Ishikawa (cell line): ENCODE results near the gene BBLN.

ENCODE experiments used
- CEBPB ChIP-seq: IDR thresholded peaks from 2 replicates; pipeline ENCODE4 v1.6.1; 2012
- CREB1 ChIP-seq: IDR thresholded peaks from 2 replicates; pipeline ENCODE4 v1.6.1; 2012; ENCODE audit warnings: low read depth
- EGR1 ChIP-seq: IDR thresholded peaks from 2 replicates; pipeline ENCODE4 v1.6.1; 2012
- EP300 ChIP-seq: IDR thresholded peaks from 2 replicates; pipeline ENCODE4 v1.6.1; 2012; ENCODE audit warnings: borderline replicate concordance
- FOXM1 ChIP-seq: IDR thresholded peaks from 2 replicates; pipeline ENCODE4 v1.6.1; 2012; ENCODE audit warnings: low read depth, borderline replicate concordance
- MAX ChIP-seq: IDR thresholded peaks from 2 replicates; pipeline ENCODE4 v1.6.1; 2012
- NFIC ChIP-seq: IDR thresholded peaks from 2 replicates; pipeline ENCODE4 v1.6.1; 2012
- RAD21 ChIP-seq: IDR thresholded peaks from 2 replicates; pipeline ENCODE4 v1.6.1; 2012; ENCODE audit warnings: low read depth
- TAF1 ChIP-seq: IDR thresholded peaks from 2 replicates; pipeline ENCODE4 v1.6.1; 2012; ENCODE audit warnings: low read depth, mild to moderate bottlenecking
- TCF12 ChIP-seq: IDR thresholded peaks from 2 replicates; pipeline ENCODE4 v1.6.1; 2012; ENCODE audit warnings: low read depth
- TEAD4 ChIP-seq: IDR thresholded peaks from 2 replicates; pipeline ENCODE4 v1.6.1; 2012
- YY1 ChIP-seq: IDR thresholded peaks from 2 replicates; pipeline ENCODE4 v1.6.1; 2012; ENCODE audit warnings: low read depth
- ZBTB7A ChIP-seq: IDR thresholded peaks from 2 replicates; pipeline ENCODE4 v1.6.1; 2012; ENCODE audit warnings: low read depth
- TF ChIP-seq, protein P1 (sequence below): IDR thresholded peaks from 2 replicates; pipeline ENCODE4 v1.6.1; 2012; ENCODE audit warnings: low read depth, mild to moderate bottlenecking
- TF ChIP-seq, protein P2 (sequence below): IDR thresholded peaks from 2 replicates; pipeline ENCODE4 v1.6.1; 2012

The BBLN gene

DNA sequence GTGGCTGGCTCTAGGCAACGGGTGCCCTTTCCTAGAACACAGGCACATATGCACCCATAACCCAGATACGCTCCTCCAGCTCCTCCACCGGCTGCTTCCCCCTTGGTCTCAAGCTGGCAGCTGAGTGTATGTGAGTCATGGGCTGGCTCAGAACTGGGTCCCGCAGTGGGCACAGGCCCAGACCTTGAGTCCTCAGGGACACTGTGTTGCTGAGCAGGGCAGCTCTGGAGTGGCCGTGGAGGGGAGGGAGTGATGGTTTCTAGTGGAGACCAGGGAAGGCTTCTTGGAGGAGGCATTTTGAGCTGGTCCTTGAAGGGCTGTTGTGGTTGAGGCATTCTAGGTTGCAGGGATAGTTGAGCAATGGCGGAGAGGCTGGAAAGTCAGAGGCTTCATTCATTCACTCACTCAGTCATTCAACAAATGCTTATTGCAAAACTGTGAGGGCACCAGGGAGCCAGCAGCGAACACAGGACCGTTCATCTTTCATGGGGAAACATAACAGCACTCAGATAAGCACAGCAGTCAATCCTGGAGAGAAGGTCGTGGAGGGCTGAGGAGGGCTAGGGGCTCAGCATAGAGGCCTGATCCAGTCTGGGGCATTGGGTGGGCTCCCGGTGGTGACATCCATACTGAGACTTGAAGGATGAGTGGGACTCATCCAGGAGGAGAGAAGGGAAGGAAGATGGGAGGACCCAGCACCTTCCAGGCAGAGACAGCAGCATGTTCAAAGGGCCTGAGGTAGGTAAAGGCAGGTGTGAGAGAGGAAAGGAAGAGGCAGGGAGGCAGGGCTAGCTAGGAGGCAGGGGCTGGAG, 2.4 kb downstream of the BBLN start:
- TF ChIP-seq TCF12: no peak
- TF ChIP-seq YY1: no peak
- no peak for TF ChIP-seq RAD21
- TF ChIP-seq CEBPB: no peak
- no peak for TF ChIP-seq EP300
- no peak for TF ChIP-seq ZBTB7A
- no peak for TF ChIP-seq TEAD4
- TF ChIP-seq, protein P1, sequence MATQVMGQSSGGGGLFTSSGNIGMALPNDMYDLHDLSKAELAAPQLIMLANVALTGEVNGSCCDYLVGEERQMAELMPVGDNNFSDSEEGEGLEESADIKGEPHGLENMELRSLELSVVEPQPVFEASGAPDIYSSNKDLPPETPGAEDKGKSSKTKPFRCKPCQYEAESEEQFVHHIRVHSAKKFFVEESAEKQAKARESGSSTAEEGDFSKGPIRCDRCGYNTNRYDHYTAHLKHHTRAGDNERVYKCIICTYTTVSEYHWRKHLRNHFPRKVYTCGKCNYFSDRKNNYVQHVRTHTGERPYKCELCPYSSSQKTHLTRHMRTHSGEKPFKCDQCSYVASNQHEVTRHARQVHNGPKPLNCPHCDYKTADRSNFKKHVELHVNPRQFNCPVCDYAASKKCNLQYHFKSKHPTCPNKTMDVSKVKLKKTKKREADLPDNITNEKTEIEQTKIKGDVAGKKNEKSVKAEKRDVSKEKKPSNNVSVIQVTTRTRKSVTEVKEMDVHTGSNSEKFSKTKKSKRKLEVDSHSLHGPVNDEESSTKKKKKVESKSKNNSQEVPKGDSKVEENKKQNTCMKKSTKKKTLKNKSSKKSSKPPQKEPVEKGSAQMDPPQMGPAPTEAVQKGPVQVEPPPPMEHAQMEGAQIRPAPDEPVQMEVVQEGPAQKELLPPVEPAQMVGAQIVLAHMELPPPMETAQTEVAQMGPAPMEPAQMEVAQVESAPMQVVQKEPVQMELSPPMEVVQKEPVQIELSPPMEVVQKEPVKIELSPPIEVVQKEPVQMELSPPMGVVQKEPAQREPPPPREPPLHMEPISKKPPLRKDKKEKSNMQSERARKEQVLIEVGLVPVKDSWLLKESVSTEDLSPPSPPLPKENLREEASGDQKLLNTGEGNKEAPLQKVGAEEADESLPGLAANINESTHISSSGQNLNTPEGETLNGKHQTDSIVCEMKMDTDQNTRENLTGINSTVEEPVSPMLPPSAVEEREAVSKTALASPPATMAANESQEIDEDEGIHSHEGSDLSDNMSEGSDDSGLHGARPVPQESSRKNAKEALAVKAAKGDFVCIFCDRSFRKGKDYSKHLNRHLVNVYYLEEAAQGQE: no peak
- TF ChIP-seq CREB1: no peak
- no peak for TF ChIP-seq NFIC
- no peak for TF ChIP-seq TAF1
- TF ChIP-seq MAX: no peak
- TF ChIP-seq EGR1: no peak
- TF ChIP-seq FOXM1: no peak
- TF ChIP-seq, protein P2, sequence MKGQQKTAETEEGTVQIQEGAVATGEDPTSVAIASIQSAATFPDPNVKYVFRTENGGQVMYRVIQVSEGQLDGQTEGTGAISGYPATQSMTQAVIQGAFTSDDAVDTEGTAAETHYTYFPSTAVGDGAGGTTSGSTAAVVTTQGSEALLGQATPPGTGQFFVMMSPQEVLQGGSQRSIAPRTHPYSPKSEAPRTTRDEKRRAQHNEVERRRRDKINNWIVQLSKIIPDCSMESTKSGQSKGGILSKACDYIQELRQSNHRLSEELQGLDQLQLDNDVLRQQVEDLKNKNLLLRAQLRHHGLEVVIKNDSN: no peak

DNA sequence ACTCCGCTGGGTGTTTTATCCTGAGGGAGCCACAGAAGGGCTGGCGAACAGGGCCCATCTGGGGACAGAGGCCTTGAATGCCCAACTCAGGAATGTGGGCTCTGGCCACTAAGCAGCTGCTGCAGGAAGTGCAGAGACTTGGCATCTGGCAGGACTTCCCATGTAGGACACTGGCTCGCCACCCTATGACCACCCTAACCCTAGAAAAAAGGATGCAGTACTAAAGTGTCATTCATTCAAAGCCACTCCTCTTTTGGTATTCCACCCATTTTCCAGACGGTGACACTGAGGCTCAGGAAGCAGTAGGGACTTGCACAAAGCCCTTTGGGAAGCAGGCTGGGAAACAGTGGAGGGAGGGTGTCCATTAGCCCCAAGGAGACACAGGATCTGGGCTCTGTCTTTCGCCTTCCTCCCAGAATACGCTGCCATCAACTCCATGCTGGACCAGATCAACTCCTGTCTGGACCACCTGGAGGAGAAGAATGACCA, 3.0 kb downstream of the BBLN start:
- TF ChIP-seq RAD21: no peak
- no peak for TF ChIP-seq FOXM1
- no peak for TF ChIP-seq TEAD4
- TF ChIP-seq, protein P1: no peak
- TF ChIP-seq TAF1: no peak
- TF ChIP-seq, protein P2: no peak
- TF ChIP-seq EGR1: no peak
- no peak for TF ChIP-seq EP300
- TF ChIP-seq TCF12: no peak
- TF ChIP-seq ZBTB7A: no peak
- no peak for TF ChIP-seq NFIC

DNA sequence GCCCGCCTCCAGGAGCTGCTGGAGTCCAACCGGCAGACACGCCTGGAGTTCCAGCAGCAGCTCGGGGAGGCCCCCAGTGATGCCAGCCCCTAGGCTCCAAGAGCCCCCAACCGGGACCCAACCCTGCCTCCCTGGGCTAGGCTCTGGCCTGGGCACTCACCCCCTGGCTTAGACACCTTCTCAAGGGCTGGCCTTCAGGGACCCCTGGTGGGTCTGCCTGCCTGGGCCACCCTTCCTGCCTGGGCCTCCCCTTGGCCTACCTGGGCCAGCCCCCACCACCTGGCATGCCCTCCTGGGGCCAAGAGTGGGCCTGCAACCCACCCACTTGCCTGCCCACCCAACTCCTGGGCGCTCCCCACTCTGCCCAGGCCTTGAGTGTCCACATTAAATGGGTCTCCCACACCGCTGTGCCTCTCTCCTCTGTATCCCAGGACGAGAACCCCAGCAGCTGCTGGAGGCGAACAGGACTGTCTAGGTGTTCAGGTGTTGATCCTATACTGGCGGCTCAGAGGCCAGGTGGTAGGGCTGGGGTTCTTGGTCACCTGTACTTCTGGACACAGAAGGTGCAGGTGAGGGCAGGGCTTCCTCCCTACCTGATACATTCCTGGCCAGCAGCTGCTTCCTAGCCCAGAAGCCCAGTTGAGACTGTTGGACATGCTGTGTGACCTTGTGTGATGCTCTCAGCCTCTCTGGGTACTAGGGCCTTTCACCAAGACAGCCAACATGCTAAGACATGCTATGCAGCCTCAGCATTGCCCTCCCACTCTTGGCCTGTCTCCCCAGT, 3.6 kb downstream of the BBLN start:
- no peak for TF ChIP-seq CREB1
- TF ChIP-seq YY1: no peak
- no peak for TF ChIP-seq FOXM1
- no peak for TF ChIP-seq ZBTB7A
- no peak for TF ChIP-seq TAF1
- TF ChIP-seq EGR1: no peak
- no peak for TF ChIP-seq TEAD4

DNA sequence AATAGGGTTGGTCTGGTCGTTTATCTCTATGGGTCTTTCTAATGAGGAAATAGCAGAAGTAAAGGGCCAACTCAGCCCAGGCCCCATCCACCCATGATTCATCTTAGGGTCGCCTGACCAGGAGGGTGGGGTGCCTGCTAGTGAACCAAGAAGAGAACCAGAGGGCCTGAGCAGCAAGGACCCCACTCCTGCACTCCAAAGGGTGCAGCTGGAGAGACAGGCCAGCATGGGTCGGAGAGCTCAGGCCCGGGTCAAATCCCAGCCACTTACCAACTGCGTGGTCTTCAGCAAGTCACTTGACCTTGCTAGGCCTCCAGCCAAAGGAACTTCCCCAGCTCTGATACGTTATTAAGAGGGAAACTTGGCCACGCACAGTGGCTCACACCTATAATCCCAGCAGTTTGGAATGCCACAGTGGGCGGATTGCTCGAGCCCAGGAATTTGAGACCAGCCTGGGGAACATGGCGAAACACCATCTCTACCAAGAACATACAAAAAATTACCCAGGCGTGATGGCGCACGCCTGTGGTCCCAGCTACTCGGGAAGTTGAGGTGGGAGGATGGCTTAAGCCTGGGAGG, 4.3 kb downstream of the BBLN start:
- 0 out of 2 replicates have a peak, but pooled peaks have one; percentile 43 for TF ChIP-seq TEAD4
- TF ChIP-seq EGR1: no peak

DNA sequence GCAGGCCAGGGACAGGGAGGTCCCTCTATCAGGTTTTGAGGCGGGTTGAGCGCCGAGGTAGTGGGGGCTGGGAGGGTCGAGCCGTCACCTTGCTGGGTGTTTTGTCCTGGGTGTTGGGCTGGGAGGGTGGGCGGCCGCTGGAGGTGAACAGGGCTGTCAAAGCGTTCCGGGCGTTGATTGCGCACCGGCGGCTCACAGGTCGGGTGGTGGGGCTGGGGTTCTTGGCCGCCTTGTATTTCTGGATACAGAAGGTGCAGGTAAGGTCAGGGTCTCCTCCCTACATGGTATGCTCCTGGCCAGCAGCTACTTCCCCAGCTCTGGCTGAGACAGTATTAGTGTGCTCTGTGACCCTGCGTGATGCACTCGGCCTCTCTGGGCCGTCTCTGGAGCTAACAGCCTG, 6.1 kb downstream of the BBLN start:
- TF ChIP-seq, protein P1: no peak
- TF ChIP-seq, protein P2: no peak
- TF ChIP-seq MAX (no peak), TCF12 (no peak), TEAD4 (no peak), ZBTB7A (no peak), FOXM1 (no peak), CREB1 (no peak), NFIC (no peak), RAD21 (no peak), CEBPB (no peak), TAF1 (no peak), EP300 (no peak), EGR1 (no peak), YY1 (no peak)
